ENCODE measurements around the gene AKAP11. TPM values are rescaled to one million over a fixed set of nuclear protein-coding genes. Genes with fewer than 3 reads are reported as not detected.

AKAP11 gene
- total and polyA plus RNA-seq, 2 of the 4 experiments (the other 2 are of a cell fraction) = 8.0 to 19.7 TPM

DNA sequence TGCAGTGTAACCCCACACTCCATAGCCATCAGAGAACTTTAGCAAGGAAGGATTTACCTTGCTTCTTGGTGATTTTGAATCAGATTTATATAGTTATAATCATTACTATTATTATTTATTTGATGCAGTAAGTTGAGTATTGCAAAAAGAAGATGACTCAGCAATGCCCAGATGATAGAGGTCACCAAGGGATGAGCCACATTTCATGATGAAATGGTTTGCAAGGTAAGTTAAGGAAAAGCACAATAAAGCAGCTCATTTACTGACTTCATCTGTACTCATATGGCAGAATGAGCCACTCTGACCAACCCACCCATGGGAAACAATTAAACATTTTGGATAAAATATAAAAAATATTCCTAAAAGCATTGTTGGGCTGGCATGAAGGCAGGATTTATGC is 59.1 kb downstream of the AKAP11 start:
- H3K36me3 ChIP-seq (ENCODE audit: control insufficient read depth, insufficient read depth, low read length) = no peaks in the 10 kb centered on the region
- intact Hi-C loops (cut with micrococcal nuclease) = no loop called here
- H3K9me1 ChIP-seq (ENCODE audit: insufficient read depth, low read length) = no peaks in the 10 kb centered on the region
- ChIA-PET CTCF (no interaction called here), POLR2A (ENCODE audit: unreplicated experiment) (no interaction called here)
- no TSS peak for BruUV-seq (replicated peaks)
- H3K27me3 ChIP-seq (ENCODE audit: control insufficient read depth, insufficient read depth, low read length) = 0 out of 2 replicates have a peak, but pooled peaks cover 3% of the 10 kb centered on the region
- H3K9ac ChIP-seq (ENCODE audit: low read depth, low read length) = no peak overlapping the region
- no peak overlapping the region for H3K4me2 ChIP-seq (ENCODE audit: low read depth, low read length)
- H3K56ac ChIP-seq (ENCODE audit: extremely low read depth, insufficient read depth, low read length) = no peak overlapping the region
- no peak overlapping the region for H2BK15ac ChIP-seq (ENCODE audit: low read depth, low read length)
- no peak overlapping the region for H2AK9ac ChIP-seq (replicated peaks; ENCODE audit: low read depth, low read length, poor library complexity)
- no peaks in the 10 kb centered on the region for H4K20me1 ChIP-seq (ENCODE audit: insufficient read depth, low read length)
- no peak overlapping the region for H3K23ac ChIP-seq (ENCODE audit: low read depth, low read length)
- H2BK120ac ChIP-seq (ENCODE audit: low read depth, low read length) = no peak overlapping the region
- no peak overlapping the region for H4K8ac ChIP-seq (ENCODE audit: low read depth in 2 of 2, low read length in 2 of 2)
- H3K4me3 ChIP-seq (ENCODE audit: insufficient read depth, low read depth, low read length) = no peak overlapping the region
- H3K27ac ChIP-seq (ENCODE audit: insufficient read depth, low read length) = no peak overlapping the region
- H2AFZ ChIP-seq (replicated peaks; ENCODE audit: low read length, poor library complexity) = no peak overlapping the region
- H3K79me1 ChIP-seq (ENCODE audit: low read depth in 1 of 2, low read length in 2 of 2) = no peaks in the 10 kb centered on the region
- no peak for TF ChIP-seq BHLHE40 (IDR thresholded peaks at IDR 0.05; ENCODE audit: low read depth, low read length)
- TF ChIP-seq CTCF (conservative IDR thresholded peaks at IDR 0.05; ENCODE audit: low read depth, low read length) = no peak
- TF ChIP-seq, protein P1, sequence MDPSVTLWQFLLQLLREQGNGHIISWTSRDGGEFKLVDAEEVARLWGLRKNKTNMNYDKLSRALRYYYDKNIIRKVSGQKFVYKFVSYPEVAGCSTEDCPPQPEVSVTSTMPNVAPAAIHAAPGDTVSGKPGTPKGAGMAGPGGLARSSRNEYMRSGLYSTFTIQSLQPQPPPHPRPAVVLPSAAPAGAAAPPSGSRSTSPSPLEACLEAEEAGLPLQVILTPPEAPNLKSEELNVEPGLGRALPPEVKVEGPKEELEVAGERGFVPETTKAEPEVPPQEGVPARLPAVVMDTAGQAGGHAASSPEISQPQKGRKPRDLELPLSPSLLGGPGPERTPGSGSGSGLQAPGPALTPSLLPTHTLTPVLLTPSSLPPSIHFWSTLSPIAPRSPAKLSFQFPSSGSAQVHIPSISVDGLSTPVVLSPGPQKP (IDR thresholded peaks at IDR 0.05; ENCODE audit: borderline replicate concordance, low read depth, low read length) = no peak
- TF ChIP-seq NFE2L2 (IDR thresholded peaks at IDR 0.05; ENCODE audit: low read depth, low read length) = peak; percentile 69
- no peak for TF ChIP-seq CHD1 (IDR thresholded peaks at IDR 0.05; ENCODE audit: low read depth, low read length)
- TF ChIP-seq RAD21 (IDR thresholded peaks at IDR 0.05; ENCODE audit: low read length) = no peak
- no peak for TF ChIP-seq POLR2A (IDR thresholded peaks at IDR 0.05; ENCODE audit: low read depth, low read length)
- no peak for TF ChIP-seq FOS (IDR thresholded peaks at IDR 0.05; ENCODE audit: low read depth, low read length)
- TF ChIP-seq RCOR1 (IDR thresholded peaks at IDR 0.05; ENCODE audit: insufficient replicate concordance, low read length) = no peak
- no peak for TF ChIP-seq RFX5 (IDR thresholded peaks at IDR 0.05; ENCODE audit: low read depth, low read length)
- TF ChIP-seq MAZ (IDR thresholded peaks at IDR 0.05; ENCODE audit: borderline replicate concordance, low read depth, low read length) = no peak
- TF ChIP-seq SMC3 (IDR thresholded peaks at IDR 0.05; ENCODE audit: low read depth, low read length) = no peak
- TF ChIP-seq USF2 (IDR thresholded peaks at IDR 0.05; ENCODE audit: low read depth, low read length) = no peak
- peak; percentile 60 for TF ChIP-seq MAFK (IDR thresholded peaks at IDR 0.05; ENCODE audit: low read depth, low read length)
- no peak for TF ChIP-seq MXI1 (IDR thresholded peaks at IDR 0.05; ENCODE audit: borderline replicate concordance, low read depth, low read length)
- TF ChIP-seq CEBPB (IDR thresholded peaks at IDR 0.05; ENCODE audit: low read depth, low read length) = 0 out of 2 replicates have a peak, but pooled peaks have one; percentile 3
- no peak overlapping the region for H3K18ac ChIP-seq (ENCODE audit: low read depth, low read length)
- in situ Hi-C loops (cut with MboI; ENCODE audit: low sequenced_read_pairs) = no loop called here
- H2BK5ac ChIP-seq (ENCODE audit: low read depth, low read length, poor library complexity, severe bottlenecking) = no peak overlapping the region
- no peak overlapping the region for H2BK20ac ChIP-seq (ENCODE audit: low read depth, low read length)
- no peaks in the 10 kb centered on the region for H3K9me3 ChIP-seq (ENCODE audit: control insufficient read depth, insufficient read depth, low read length)
- DNase-seq (peak; percentile 31), ATAC-seq (ENCODE audit: low read depth) (no peak)
- H2AK5ac ChIP-seq (ENCODE audit: low read depth, low read length) = no peak overlapping the region
- H4K91ac ChIP-seq (ENCODE audit: insufficient read depth, low read depth, low read length) = no peak overlapping the region
- no peak overlapping the region for H3K14ac ChIP-seq (replicated peaks; ENCODE audit: low read depth, low read length)
- H4K5ac ChIP-seq (ENCODE audit: low read depth, low read length) = no peak overlapping the region
- no peaks in the 10 kb centered on the region for H3K4me1 ChIP-seq (ENCODE audit: control insufficient read depth, insufficient read depth, low read length)
- no peak overlapping the region for H3K4ac ChIP-seq (ENCODE audit: low read depth, low read length)
- dilution Hi-C loops (cut with HindIII; ENCODE audit: low sequenced_read_pairs, unreplicated experiment) = no loop called here

Measured in IMR-90 (cell line).